HepG2 (cell line): Measurements from ENCODE around the gene DHH. TPM values are rescaled to one million over a fixed set of nuclear protein-coding genes. Genes with fewer than 3 reads are reported as not detected.

Source experiments
- CENPT ChIP-seq: sonication (generic); formaldehyde crosslinking; IDR thresholded peaks from 2 replicates; pipeline ENCODE4 v1.8.0; 2022; ENCODE audit warnings: low read depth, mild to moderate bottlenecking, moderate library complexity, missing genetic modification reagents
- ERF ChIP-seq: IDR thresholded peaks from 2 replicates; pipeline ENCODE4 v1.6.1; 2018; ENCODE audit warnings: missing biosample characterization, missing genetic modification reagents
- EZH2 ChIP-seq: conservative IDR thresholded peaks from 2 replicates; pipeline ENCODE4 v1.6.1; 2012; ENCODE audit warnings: mild to moderate bottlenecking, low read depth, low read length, moderate library complexity
- ISL2 ChIP-seq: sonication (generic); formaldehyde crosslinking; IDR thresholded peaks from 2 replicates; pipeline ENCODE4 v1.5.0; 2020; ENCODE audit warnings: missing genetic modification reagents
- NFE2 ChIP-seq: sonication (generic); formaldehyde crosslinking; IDR thresholded peaks from 2 replicates; pipeline ENCODE4 v1.4.0; 2020; ENCODE audit warnings: missing genetic modification reagents
- NFE2L2 ChIP-seq: fragments of 150-350 bp; IDR thresholded peaks from 2 replicates; pipeline ENCODE4 v1.6.1; 2014; ENCODE audit warnings: low read length
- NR2F6 ChIP-seq, 2 experiments: IDR thresholded peaks; 2 replicates each; pipeline ENCODE4 v1.6.1; 2016; ENCODE audit warnings: antibody characterized with exemption in 1 of 2, mild to moderate bottlenecking in 1 of 2
- RFXANK ChIP-seq: IDR thresholded peaks from 2 replicates; pipeline ENCODE4 v1.6.1; 2016
- RNF2 ChIP-seq: fragments of 450-650 bp; conservative IDR thresholded peaks from 2 replicates; pipeline ENCODE4 v1.6.1; 2016; ENCODE audit warnings: low read depth
- SIN3B ChIP-seq: fragments of 150-350 bp; IDR thresholded peaks from 2 replicates; pipeline ENCODE4 v1.6.1; 2014; ENCODE audit warnings: low read length
- SKIL ChIP-seq: sonication (generic); formaldehyde crosslinking; IDR thresholded peaks from 2 replicates; pipeline ENCODE4 v1.8.0; 2022; ENCODE audit warnings: missing genetic modification reagents, mild to moderate bottlenecking, moderate library complexity, borderline replicate concordance
- ZNF225 ChIP-seq: sonication (generic); formaldehyde crosslinking; IDR thresholded peaks from 2 replicates; pipeline ENCODE4 v1.4.0; 2020; ENCODE audit warnings: mild to moderate bottlenecking, missing genetic modification reagents
- ZNF235 ChIP-seq: sonication (generic); formaldehyde crosslinking; IDR thresholded peaks from 2 replicates; pipeline ENCODE4 v1.8.1; 2023; ENCODE audit warnings: mild to moderate bottlenecking, missing genetic modification reagents, borderline replicate concordance
- ZNF260 ChIP-seq: sonication (generic); formaldehyde crosslinking; IDR thresholded peaks from 2 replicates; pipeline ENCODE4 v1.4.0; 2020; ENCODE audit warnings: missing genetic modification reagents, low read depth, mild to moderate bottlenecking, borderline replicate concordance
- ZNF598 ChIP-seq: sonication (generic); formaldehyde crosslinking; IDR thresholded peaks from 2 replicates; pipeline ENCODE4 v1.5.1; 2020; ENCODE audit warnings: mild to moderate bottlenecking, missing genetic modification reagents, borderline replicate concordance
- polyA plus RNA-seq, 8 experiments: library from polyadenylated mRNA; depleted of rRNA in 3 of 8; stranded (reverse) in 7 of 8; unstranded in 1 of 8; fragments of >200 nt; fragmentation: Illumina TruSeq in 4 of 8; extraction: Trizol in 4 of 8; gene quantifications; 2 replicates each; pipeline versions ENCODE4 v1.2.1 to v1.2.3, GENCODE V29; 2011 to 2016; ENCODE audit warnings: low read depth in 4 of 8, missing spikeins in 1 of 8, mixed read lengths in 1 of 8; ENCODE audit not compliant: insufficient read depth in 1 of 8
- total RNA-seq, 5 experiments: library from RNA; depleted of rRNA; stranded (reverse); fragments of >200 nt; fragmentation: Illumina TruSeq; extraction: Trizol; gene quantifications; 2 replicates each; pipeline ENCODE4 v1.2.3, GENCODE V29; 2016; ENCODE audit warnings: low read depth in 1 of 5
- TF ChIP-seq, protein P1 (sequence below): sonication (generic); formaldehyde crosslinking; IDR thresholded peaks from 2 replicates; pipeline ENCODE4 v1.4.0; 2020; ENCODE audit warnings: mild to moderate bottlenecking, missing genetic modification reagents
- TF ChIP-seq, protein P2 (sequence below): sonication (generic); formaldehyde crosslinking; IDR thresholded peaks from 2 replicates; pipeline ENCODE4 v1.4.0; 2020; ENCODE audit warnings: mild to moderate bottlenecking, missing genetic modification reagents, borderline replicate concordance
- TF ChIP-seq, protein P3 (sequence below): sonication (generic); formaldehyde crosslinking; IDR thresholded peaks from 2 replicates; pipeline ENCODE4 v1.8.1; 2023; ENCODE audit warnings: missing genetic modification reagents, mild to moderate bottlenecking, borderline replicate concordance
- TF ChIP-seq, protein P4 (sequence below): sonication (generic); formaldehyde crosslinking; IDR thresholded peaks from 2 replicates; pipeline ENCODE4 v1.4.0; 2020; ENCODE audit warnings: missing genetic modification reagents
- TF ChIP-seq, protein P5 (sequence below): IDR thresholded peaks from 2 replicates; pipeline ENCODE4 v1.6.1; 2016; ENCODE audit warnings: control low read depth

Gene DHH
- total and polyA plus RNA-seq, 2 of the 13 experiments (the other 11 are each of a cell fraction or from before 2014, with no cell fraction given), result not detected

GRCh38 chr12:49131051-49131893, 36.7 kb upstream of the DHH start, which contains the start of gene TUBA1B (continued):
- TF ChIP-seq RNF2, result no peak; the same call in 1 of the 2 replicates
- no peak for TF ChIP-seq ISL2 (CRISPR knock-in tag)
- no peak for TF ChIP-seq ZNF598 (CRISPR knock-in tag)
- TF ChIP-seq ERF (CRISPR knock-in tag), result peak; percentile 87
- TF ChIP-seq NR2F6 (IDR thresholded peaks at IDR 0.05), result no peak
- TF ChIP-seq NR2F6 (CRISPR knock-in tag; IDR thresholded peaks at IDR 0.05), result no peak; the same call in 1 of the 2 replicates
- no peak for TF ChIP-seq ZNF225 (CRISPR knock-in tag)
- TF ChIP-seq CENPT (CRISPR knock-in tag), result no peak
- no peak for TF ChIP-seq NFE2 (CRISPR knock-in tag)
- TF ChIP-seq SIN3B, result no peak
- TF ChIP-seq, protein P1, sequence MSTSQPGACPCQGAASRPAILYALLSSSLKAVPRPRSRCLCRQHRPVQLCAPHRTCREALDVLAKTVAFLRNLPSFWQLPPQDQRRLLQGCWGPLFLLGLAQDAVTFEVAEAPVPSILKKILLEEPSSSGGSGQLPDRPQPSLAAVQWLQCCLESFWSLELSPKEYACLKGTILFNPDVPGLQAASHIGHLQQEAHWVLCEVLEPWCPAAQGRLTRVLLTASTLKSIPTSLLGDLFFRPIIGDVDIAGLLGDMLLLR (CRISPR knock-in tag), result peak; percentile 58; the same call in 1 of the 2 replicates
- no peak for TF ChIP-seq ZNF260
- TF ChIP-seq, protein P2, sequence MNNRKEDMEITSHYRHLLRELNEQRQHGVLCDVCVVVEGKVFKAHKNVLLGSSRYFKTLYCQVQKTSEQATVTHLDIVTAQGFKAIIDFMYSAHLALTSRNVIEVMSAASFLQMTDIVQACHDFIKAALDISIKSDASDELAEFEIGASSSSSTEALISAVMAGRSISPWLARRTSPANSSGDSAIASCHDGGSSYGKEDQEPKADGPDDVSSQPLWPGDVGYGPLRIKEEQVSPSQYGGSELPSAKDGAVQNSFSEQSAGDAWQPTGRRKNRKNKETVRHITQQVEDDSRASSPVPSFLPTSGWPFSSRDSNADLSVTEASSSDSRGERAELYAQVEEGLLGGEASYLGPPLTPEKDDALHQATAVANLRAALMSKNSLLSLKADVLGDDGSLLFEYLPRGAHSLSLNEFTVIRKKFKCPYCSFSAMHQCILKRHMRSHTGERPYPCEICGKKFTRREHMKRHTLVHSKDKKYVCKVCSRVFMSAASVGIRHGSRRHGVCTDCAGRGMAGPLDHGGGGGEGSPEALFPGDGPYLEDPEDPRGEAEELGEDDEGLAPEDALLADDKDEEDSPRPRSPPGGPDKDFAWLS (CRISPR knock-in tag), result no peak
- TF ChIP-seq ZNF235 (CRISPR knock-in tag), result peak; percentile 54
- no peak for TF ChIP-seq SKIL (CRISPR knock-in tag)
- TF ChIP-seq, protein P3, sequence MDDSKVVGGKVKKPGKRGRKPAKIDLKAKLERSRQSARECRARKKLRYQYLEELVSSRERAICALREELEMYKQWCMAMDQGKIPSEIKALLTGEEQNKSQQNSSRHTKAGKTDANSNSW (CRISPR knock-in tag), result no peak; the same call in 1 of the 2 replicates
- TF ChIP-seq, protein P4, sequence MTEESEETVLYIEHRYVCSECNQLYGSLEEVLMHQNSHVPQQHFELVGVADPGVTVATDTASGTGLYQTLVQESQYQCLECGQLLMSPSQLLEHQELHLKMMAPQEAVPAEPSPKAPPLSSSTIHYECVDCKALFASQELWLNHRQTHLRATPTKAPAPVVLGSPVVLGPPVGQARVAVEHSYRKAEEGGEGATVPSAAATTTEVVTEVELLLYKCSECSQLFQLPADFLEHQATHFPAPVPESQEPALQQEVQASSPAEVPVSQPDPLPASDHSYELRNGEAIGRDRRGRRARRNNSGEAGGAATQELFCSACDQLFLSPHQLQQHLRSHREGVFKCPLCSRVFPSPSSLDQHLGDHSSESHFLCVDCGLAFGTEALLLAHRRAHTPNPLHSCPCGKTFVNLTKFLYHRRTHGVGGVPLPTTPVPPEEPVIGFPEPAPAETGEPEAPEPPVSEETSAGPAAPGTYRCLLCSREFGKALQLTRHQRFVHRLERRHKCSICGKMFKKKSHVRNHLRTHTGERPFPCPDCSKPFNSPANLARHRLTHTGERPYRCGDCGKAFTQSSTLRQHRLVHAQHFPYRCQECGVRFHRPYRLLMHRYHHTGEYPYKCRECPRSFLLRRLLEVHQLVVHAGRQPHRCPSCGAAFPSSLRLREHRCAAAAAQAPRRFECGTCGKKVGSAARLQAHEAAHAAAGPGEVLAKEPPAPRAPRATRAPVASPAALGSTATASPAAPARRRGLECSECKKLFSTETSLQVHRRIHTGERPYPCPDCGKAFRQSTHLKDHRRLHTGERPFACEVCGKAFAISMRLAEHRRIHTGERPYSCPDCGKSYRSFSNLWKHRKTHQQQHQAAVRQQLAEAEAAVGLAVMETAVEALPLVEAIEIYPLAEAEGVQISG (CRISPR knock-in tag), result peak; percentile 61
- TF ChIP-seq RFXANK, result no peak
- TF ChIP-seq, protein P5, sequence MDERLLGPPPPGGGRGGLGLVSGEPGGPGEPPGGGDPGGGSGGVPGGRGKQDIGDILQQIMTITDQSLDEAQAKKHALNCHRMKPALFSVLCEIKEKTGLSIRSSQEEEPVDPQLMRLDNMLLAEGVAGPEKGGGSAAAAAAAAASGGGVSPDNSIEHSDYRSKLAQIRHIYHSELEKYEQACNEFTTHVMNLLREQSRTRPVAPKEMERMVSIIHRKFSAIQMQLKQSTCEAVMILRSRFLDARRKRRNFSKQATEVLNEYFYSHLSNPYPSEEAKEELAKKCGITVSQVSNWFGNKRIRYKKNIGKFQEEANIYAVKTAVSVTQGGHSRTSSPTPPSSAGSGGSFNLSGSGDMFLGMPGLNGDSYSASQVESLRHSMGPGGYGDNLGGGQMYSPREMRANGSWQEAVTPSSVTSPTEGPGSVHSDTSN (CRISPR knock-in tag), result no peak
- TF ChIP-seq NFE2L2, result no peak
- no peak for TF ChIP-seq EZH2
